ENCODE measurements around the gene KCNK1. TPM values are rescaled to one million over a fixed set of nuclear protein-coding genes. Genes with fewer than 3 reads are reported as not detected.
"Not testable (repeated sequence)": the region's sequence is repeated elsewhere in the genome, so short reads cannot be mapped to it uniquely, and the experiment has no call there.

Gene KCNK1
- total RNA-seq, 1 donor from 2014 or later: 29.7 TPM

- intact Hi-C loops (cut with micrococcal nuclease): no loop called here
- ATAC-seq: no peak
- DNase-seq: no peak
Measured at GRCh38 chr1:233605205-233605604, 8.7 kb upstream of the KCNK1 start.

- DNase-seq (no peak), ATAC-seq (no peak)
- intact Hi-C loops (cut with micrococcal nuclease): no loop called here
Measured at GRCh38 chr1:233606813-233607212, 7.1 kb upstream of the KCNK1 start.

GRCh38 chr1:233607252-233608119 lies 6.4 kb upstream of the KCNK1 start:
- DNase-seq (no peak), ATAC-seq (no peak)
- intact Hi-C loops (cut with micrococcal nuclease): no loop called here

GRCh38 chr1:233608988-233609387 lies 4.9 kb upstream of the KCNK1 start:
- ATAC-seq (no peak), DNase-seq (no peak)
- intact Hi-C loops (cut with micrococcal nuclease): no loop called here

- DNase-seq (no peak), ATAC-seq (no peak)
- intact Hi-C loops (cut with micrococcal nuclease): no loop called here
Measured at GRCh38 chr1:233609926-233610325, 4.0 kb upstream of the KCNK1 start.

- ATAC-seq (no peak), DNase-seq (no peak)
- intact Hi-C loops (cut with micrococcal nuclease): no loop called here
Measured at GRCh38 chr1:233610628-233611027, 3.3 kb upstream of the KCNK1 start.

- DNase-seq; intact Hi-C loops (cut with micrococcal nuclease); ATAC-seq: not testable (repeated sequence)
Measured at GRCh38 chr1:233611363-233611762, 2.5 kb upstream of the KCNK1 start.

- DNase-seq (peak; percentile 57), ATAC-seq (peak; percentile 53)
- intact Hi-C loops (cut with micrococcal nuclease): no loop called here
Measured at GRCh38 chr1:233614173-233614742, 352 bp downstream of the KCNK1 start.

GRCh38 chr1:233614743-233615521 lies 1.0 kb downstream of the KCNK1 start:
- peak; percentile 5 for ATAC-seq
- intact Hi-C loops (cut with micrococcal nuclease): no loop called here
- DNase-seq: no peak

GRCh38 chr1:233615571-233615970 lies 1.7 kb downstream of the KCNK1 start:
- DNase-seq (no peak), ATAC-seq (no peak)
- intact Hi-C loops (cut with micrococcal nuclease): no loop called here

GRCh38 chr1:233617025-233617424 lies 3.1 kb downstream of the KCNK1 start:
- intact Hi-C loops (cut with micrococcal nuclease): no loop called here
- DNase-seq: no peak
- ATAC-seq: no peak

- ATAC-seq; DNase-seq; intact Hi-C loops (cut with micrococcal nuclease): not testable (repeated sequence)
Measured at GRCh38 chr1:233619414-233619813, 5.5 kb downstream of the KCNK1 start.

- intact Hi-C loops (cut with micrococcal nuclease): no loop called here
- DNase-seq (no peak), ATAC-seq (no peak)
Measured at GRCh38 chr1:233620065-233620464, 6.2 kb downstream of the KCNK1 start.

- no peak for ATAC-seq
- intact Hi-C loops (cut with micrococcal nuclease): no loop called here
- DNase-seq: no peak
Measured at GRCh38 chr1:233621923-233622322, 8.0 kb downstream of the KCNK1 start.

GRCh38 chr1:233624289-233624688 lies 10.4 kb downstream of the KCNK1 start:
- DNase-seq: no peak
- intact Hi-C loops (cut with micrococcal nuclease): no loop called here
- ATAC-seq: no peak

- no peak for DNase-seq
- intact Hi-C loops (cut with micrococcal nuclease): no loop called here
- no peak for ATAC-seq
Measured at GRCh38 chr1:233625087-233625486, 11.2 kb downstream of the KCNK1 start.

GRCh38 chr1:233625510-233625981 lies 11.6 kb downstream of the KCNK1 start:
- ATAC-seq (no peak), DNase-seq (no peak)
- intact Hi-C loops (cut with micrococcal nuclease): no loop called here

- DNase-seq (no peak), ATAC-seq (no peak)
- intact Hi-C loops (cut with micrococcal nuclease): no loop called here
Measured at GRCh38 chr1:233627376-233627775, 13.5 kb downstream of the KCNK1 start.

GRCh38 chr1:233627823-233628222 lies 13.9 kb downstream of the KCNK1 start:
- intact Hi-C loops (cut with micrococcal nuclease): no loop called here
- DNase-seq (no peak), ATAC-seq (no peak)

Measured in left ventricle myocardium superior (tissue), 1 donor.